Pulmonary artery endothelial cell (primary cell): ENCODE results near the gene AP2B1. TPM values are rescaled to one million over a fixed set of nuclear protein-coding genes. Genes with fewer than 3 reads are reported as not detected.

Experiments
- DNase-seq: peaks from one replicate; pipeline ENCODE4 v3.0.0-alpha.2; 2011; ENCODE audit warnings: low read depth, low spot score
- total RNA-seq: library from RNA; depleted of rRNA; stranded (reverse); fragments of >200 nt; gene quantifications from 2 replicates; pipeline ENCODE4 v1.2.3, GENCODE V29; 2014

Gene AP2B1
- total RNA-seq, 1 donor from 2014 or later: 102 TPM

GRCh38 chr17:35728551-35728950, 141.4 kb downstream of the AP2B1 start:
- no peak for DNase-seq

- DNase-seq: no peak
These were observed 142.3 kb downstream of the AP2B1 start for GRCh38 chr17:35729405-35729833.

- no peak for DNase-seq
These were observed 143.4 kb downstream of the AP2B1 start for GRCh38 chr17:35730400-35731005.

- DNase-seq: no peak
These were observed 144.3 kb downstream of the AP2B1 start, which contains the start of gene RASL10B for GRCh38 chr17:35731239-35731916. RASL10B (plus strand) TSS chr17:35731639; CDS start chr17:35735185, 3,546 bp downstream.

DNA sequence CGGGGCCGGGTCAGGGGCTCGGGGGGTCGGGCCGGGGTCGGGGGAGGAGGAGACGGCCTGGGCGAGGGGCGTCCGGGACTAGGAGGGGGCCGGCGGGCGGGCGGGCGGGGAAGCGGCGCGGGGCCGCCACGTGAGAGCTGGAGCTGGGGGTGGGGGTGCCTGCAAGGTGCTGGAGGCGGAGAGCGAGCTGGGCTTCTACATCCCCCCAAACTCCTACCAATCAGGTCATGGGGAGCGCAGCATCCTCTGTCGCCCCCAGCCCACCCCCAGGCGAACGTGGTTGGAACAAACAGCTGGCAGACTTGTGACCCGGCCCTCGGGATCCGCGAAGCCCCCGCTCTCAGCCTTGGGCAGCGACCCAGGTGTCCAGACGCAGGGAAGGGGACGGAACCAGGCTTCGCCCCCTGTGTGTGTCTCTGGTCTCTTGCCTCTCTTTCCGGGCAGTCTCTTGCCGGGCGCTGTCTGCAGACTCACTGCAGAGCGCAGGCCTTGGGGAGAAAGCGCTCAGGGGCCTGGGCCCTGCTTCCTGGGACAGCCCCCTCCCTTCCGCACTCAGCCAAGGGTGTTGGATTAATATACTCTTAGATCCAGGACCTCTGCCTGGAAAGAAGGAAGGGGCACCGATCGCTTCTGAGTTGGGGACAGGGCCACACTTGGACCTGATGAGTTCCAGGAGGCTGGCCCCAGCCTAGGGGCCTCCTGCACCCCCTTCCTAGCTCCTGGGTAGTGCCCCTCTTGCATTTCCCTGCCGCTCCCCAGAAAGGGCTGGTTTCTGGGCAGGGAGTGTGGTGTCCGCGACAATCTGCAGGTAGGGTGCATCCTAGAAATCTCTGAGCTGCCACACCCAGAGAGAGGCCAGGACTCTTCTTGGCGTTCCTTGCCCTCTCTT, 145.0 kb downstream of the AP2B1 start:
- no peak for DNase-seq

- DNase-seq: no peak
These were observed 145.6 kb downstream of the AP2B1 start for GRCh38 chr17:35732806-35733136.

GRCh38 chr17:35733366-35733765, 146.2 kb downstream of the AP2B1 start:
- DNase-seq: no peak

DNA sequence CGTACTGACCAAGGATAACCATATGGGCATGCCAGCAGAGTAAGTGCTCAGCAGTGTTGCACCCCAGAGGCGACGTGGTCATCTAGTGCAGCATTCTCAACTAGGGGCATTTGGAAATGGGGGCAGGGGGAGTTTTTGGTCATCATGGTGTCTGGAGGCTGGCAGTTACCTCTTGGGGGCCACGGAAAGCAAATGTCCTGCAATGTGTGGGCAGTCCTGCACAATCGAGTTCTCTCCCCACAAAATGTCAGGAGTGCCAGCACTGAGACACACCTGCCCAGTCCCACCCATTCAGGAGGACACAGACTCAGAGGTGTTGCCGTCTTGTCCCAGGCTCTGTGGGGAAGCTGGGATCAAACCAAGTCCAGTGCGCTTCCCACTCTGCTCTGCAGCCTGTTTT, 147.3 kb downstream of the AP2B1 start:
- no peak for DNase-seq

DNA sequence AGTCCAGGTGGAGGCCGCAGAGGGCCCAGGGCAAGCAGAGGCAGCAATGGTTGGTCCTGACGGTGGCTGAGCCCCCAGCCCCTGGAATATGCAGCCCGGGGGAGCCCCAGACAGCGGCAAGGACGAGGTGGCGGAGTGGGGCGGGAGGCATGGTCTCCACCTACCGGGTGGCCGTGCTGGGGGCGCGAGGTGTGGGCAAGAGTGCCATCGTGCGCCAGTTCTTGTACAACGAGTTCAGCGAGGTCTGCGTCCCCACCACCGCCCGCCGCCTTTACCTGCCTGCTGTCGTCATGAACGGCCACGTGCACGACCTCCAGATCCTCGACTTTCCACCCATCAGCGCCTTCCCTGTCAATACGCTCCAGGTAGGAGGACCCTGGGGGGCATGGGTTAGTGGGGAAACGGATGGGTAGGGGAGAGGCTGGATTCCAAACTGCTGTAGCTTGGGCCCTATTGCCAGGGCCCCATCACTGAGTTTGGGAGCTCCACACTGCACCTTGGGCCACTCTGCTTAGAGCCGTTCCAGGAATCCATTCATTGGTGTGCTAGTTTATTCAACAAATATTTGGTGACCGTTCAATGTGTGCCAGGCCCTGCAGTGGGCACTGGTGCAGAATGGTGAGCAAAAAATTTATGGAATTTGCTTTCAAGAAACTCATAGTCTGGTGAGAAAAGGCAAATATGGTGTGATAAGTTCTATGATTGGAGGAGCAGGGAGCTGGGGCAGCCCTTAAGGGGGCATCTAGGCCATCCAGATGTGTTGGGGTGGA, 148.1 kb downstream of the AP2B1 start:
- DNase-seq: no peak

- DNase-seq: no peak
These were observed 149.1 kb downstream of the AP2B1 start for GRCh38 chr17:35736236-35736635.

GRCh38 chr17:35738519-35739133, 151.5 kb downstream of the AP2B1 start:
- no peak for DNase-seq

- DNase-seq: no peak
These were observed 153.1 kb downstream of the AP2B1 start for GRCh38 chr17:35740216-35740615.

DNA sequence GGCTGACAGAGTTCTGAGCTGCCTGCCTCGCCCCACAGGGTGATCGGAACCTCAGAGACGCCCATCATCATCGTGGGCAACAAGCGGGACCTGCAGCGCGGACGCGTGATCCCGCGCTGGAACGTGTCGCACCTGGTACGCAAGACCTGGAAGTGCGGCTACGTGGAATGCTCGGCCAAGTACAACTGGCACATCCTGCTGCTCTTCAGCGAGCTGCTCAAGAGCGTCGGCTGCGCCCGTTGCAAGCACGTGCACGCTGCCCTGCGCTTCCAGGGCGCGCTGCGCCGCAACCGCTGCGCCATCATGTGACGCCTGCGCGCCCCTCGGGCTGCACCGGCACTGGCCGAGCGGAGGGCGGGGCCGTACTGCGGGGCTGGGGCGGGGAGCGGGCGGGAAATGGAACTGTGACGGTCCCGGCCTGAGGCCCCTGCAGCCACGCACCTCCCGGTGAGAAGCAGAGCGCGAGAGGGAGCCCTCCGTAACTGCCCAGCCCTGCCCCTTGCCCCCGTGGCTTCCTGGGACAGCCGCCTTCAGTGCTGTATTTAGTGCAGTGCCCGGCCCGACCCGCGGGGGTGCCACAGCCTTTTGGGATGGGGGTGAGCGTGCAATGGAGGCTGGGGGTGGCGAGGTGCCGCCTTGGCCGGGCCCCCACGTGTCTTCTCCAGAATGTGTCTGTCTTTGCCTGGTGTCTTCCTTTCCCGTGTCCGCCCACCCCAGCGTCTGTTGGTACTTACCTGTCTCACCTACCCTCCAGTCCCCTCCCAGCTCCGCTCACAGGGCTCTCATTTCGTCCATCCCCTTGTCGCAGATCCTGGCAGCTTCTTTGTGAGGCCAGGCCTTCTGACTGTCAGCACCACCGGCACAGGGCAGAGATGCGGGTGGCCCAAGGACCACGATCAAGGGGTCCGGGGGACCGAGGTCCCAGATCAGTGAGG, 154.1 kb downstream of the AP2B1 start:
- DNase-seq: no peak

DNA sequence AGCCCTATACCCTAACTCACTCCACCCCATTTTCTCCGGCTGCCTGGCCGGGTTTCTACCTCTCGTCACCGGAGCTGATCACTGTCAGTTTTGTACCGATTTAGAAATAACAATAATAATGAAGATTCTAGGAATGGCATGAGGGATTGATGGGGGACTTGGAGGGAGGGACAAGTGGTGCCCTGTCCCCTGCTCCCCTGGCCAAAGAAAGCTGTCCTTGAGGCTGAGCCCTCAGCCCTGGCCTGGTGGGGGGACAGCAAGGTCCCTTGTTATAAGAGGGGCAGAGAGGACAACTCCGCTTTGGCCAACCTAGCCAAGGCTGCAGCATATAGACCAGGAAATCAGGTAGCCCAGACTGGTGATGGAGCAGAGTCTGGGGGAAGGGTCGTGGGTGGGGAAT, 155.4 kb downstream of the AP2B1 start:
- no peak for DNase-seq

GRCh38 chr17:35742896-35743477, 155.9 kb downstream of the AP2B1 start:
- DNase-seq: no peak

DNA sequence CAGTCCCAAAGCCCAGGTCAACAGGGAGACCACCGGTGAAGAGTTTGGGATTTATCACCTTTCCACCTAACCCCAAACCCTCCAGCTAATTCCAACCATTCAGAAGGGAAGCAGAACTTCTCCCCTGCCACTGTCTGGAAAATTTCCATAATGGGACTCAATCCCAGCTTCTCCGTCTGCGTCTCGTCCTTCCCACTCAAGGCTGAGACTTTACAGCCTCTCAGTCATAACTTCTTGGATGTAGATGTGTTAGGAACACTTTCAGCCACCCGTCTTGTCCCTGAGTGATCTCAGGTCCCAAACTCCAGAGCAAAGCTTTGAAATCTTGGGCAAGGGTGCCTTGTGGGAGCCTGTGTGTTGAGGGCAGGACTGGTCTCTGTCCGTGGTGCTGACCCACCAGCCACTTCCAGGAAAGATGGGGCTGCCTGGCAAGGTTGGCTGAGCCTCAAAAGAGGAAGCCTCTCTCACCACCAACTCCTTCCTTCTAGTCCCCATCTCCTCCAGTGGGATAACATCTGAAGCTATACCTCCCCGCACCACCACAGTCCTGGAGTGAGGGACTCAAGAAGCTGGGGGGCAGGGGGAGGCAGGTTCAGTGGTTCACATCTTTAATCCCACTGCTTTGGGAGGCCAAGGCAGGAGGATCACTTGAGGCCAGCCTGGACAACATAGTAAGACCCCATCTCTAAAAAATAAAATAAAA, 156.7 kb downstream of the AP2B1 start:
- no peak for DNase-seq

DNA sequence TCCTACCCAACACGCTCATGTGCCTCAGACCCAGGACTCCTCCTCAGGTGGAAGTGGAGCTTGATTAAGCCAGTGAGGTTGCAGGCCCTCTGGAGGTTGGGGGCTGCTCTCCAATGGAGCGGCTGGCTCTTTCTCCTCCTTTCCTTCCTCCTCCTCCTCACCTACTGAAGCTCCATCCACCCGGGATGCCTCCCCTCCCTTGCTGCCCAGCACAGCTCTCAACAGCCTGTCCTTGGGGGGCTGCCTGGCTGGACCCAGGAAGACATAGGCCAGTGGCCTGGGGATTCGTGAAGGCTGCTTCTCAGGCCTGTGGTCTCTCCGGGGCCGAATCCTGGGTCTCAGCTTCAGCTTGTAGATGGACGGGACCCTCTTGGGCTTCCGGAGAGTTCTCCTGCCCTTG, 157.7 kb downstream of the AP2B1 start:
- DNase-seq: no peak

DNA sequence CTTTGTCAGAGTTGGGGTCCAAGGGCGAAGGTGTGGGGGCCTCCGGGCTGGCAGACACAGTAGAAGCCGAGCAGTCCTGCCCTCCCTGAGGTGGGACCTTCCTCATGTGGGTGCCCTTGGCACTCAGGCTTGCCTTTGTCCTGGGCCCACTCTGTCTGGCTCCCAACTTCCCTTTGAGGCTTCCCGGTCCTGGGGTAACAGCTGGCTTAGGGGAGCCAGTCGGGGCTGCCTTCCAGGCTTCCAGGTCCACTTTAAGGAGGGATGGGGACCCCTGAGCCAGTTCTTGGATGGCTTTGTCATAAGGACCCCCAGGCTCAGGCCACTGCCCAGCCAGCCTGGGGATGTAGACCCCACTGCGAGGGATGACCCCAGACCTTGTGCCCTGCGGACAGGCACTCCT, 158.1 kb downstream of the AP2B1 start:
- DNase-seq: no peak

DNA sequence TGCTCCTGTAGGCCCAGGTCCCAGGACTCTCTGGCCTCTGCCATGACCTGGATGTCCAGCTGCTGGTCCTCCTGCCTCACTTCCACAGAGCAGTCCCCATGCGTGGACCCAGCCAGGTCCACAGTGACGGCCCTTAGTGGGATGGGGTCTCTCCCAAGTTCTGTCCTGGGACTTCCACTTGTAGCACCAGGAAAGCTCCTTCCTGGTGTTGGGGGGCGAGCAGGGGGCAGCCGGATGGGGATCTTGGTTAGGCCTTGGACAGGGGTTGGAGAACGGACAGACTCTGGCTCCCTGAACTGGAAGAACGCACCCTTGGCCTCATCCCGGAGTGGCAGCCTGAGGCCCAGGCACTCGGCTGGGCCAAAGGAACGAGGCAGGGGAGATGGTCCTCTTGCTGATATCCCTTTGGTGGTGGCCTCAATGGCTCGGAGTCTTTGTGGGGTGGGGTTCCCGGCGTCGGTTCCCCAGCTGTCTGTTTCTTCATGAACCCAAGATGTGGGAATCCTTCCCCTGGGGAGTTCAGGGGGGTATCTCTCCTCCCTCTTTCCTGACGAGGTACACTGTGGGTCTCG, 158.7 kb downstream of the AP2B1 start:
- DNase-seq: no peak
